ENCODE data around the gene ARFRP1. TPM values are rescaled to one million over a fixed set of nuclear protein-coding genes. Genes with fewer than 3 reads are reported as not detected.
"Not testable (repeated sequence)": the region's sequence is repeated elsewhere in the genome, so short reads cannot be mapped to it uniquely, and the experiment has no call there.

ARFRP1 gene
- total RNA-seq, 1 experiment from 2014 or later: 42.7 TPM

- H3K4me2 ChIP-seq (ENCODE audit: insufficient read depth, insufficient read length, low read length); H3K18ac ChIP-seq (ENCODE audit: insufficient read length, low read depth, low read length); H3K9me3 ChIP-seq (ENCODE audit: control insufficient read depth, low read depth, low read length); H3K27ac Mint-ChIP-seq; H3K56ac ChIP-seq (ENCODE audit: insufficient read length, low read depth, low read length); H3K23ac ChIP-seq (ENCODE audit: insufficient read length, low read depth, low read length); H4K8ac ChIP-seq (replicated peaks; ENCODE audit: insufficient read length, low read depth, low read length); H3K4me1 Mint-ChIP-seq; H3K4me1 ChIP-seq (ENCODE audit: insufficient read depth, low read length); H3K79me2 ChIP-seq (ENCODE audit: insufficient read depth, low read length); H4K20me1 ChIP-seq (ENCODE audit: control insufficient read depth, insufficient read depth, insufficient read length); H3K23me2 ChIP-seq (ENCODE audit: insufficient read length, low read depth, low read length, poor library complexity, severe bottlenecking); H3K27me3 ChIP-seq (ENCODE audit: insufficient read depth, low read length); H2BK15ac ChIP-seq (ENCODE audit: low read depth, low read length); H3T11ph ChIP-seq (ENCODE audit: low read length); H3K9me3 Mint-ChIP-seq; H2AK5ac ChIP-seq (ENCODE audit: insufficient read length, low read length); H3K14ac ChIP-seq (ENCODE audit: insufficient read depth, low read length); H3K9ac ChIP-seq (ENCODE audit: extremely low read depth, insufficient read length, low read length); DNase-seq; H4K91ac ChIP-seq (ENCODE audit: insufficient read length, low read depth, low read length); H3K27me3 Mint-ChIP-seq (ENCODE audit: low read depth); H2BK20ac ChIP-seq (ENCODE audit: low read depth, low read length, poor library complexity, severe bottlenecking); H3K4me3 Mint-ChIP-seq; H2AFZ ChIP-seq (ENCODE audit: low read length); H2BK5ac ChIP-seq (ENCODE audit: insufficient read length, low read length); H2BK12ac ChIP-seq (ENCODE audit: insufficient read length, low read depth, low read length); H3K79me1 ChIP-seq (ENCODE audit: insufficient read depth, low read depth, low read length, poor library complexity, severe bottlenecking); H2BK120ac ChIP-seq (ENCODE audit: low read depth, low read length, poor library complexity, severe bottlenecking); H3K27ac ChIP-seq (ENCODE audit: insufficient read length, low read depth, low read length); H4K5ac ChIP-seq (ENCODE audit: insufficient read length, low read depth, low read length); H3K4ac ChIP-seq (ENCODE audit: low read depth, low read length): not testable (repeated sequence)
- WGBS (ENCODE audit: extremely low coverage, insufficient read length, low lambda C conversion rate): no CpG with 5 or more reads among the region's 2 CpGs
- H3K36me3 Mint-ChIP-seq (ENCODE audit: insufficient read depth in 1 of 3, low read depth in 3 of 3): peaks cover 22 to 54% (median 47%) of the 10 kb centered on the region in 3 experiments
These were observed 15.3 kb upstream of the ARFRP1 start for GRCh38 chr20:63722967-63723622.
